CD14-positive monocyte (primary cell): ENCODE data around the gene TNNT2. TPM values are rescaled to one million over a fixed set of nuclear protein-coding genes. Genes with fewer than 3 reads are reported as not detected.

ENCODE experiments used
- DNase-seq, 3 donors: peaks; one replicate each; pipeline ENCODE4 v3.0.0-alpha.2; 2011 to 2022
- H2AFZ ChIP-seq: 2 replicates; pipeline ENCODE4 v1.6.0; 2012; ENCODE audit warnings: mild to moderate bottlenecking, low read depth, low read length, inconsistent platforms; ENCODE audit not compliant: insufficient read depth, poor library complexity, severe bottlenecking
- H3K27ac ChIP-seq, 2 donors: 1 replicate in 1 of 2; 2 replicates in 1 of 2; pipeline ENCODE4 v1.5.1; 2012 to 2013; ENCODE audit warnings: low read length in 2 of 2, control low read depth in 1 of 2, inconsistent platforms in 1 of 2, low read depth in 1 of 2, mild to moderate bottlenecking in 1 of 2
- H3K27me3 ChIP-seq, 2 donors: one replicate each; pipeline versions ENCODE4 v1.6.0 to v1.6.1; 2011 to 2013; ENCODE audit warnings: low read length in 2 of 2; ENCODE audit not compliant: control insufficient read depth in 2 of 2, insufficient read depth in 2 of 2
- H3K36me3 ChIP-seq, 2 donors: replicated peaks in 1 of 2; 1 replicate in 1 of 2; 2 replicates in 1 of 2; pipeline versions ENCODE4 v1.5.1 to v1.6.1; 2012 to 2013; ENCODE audit warnings: low read length in 2 of 2, control low read depth in 1 of 2, inconsistent platforms in 1 of 2, mild to moderate bottlenecking in 1 of 2; ENCODE audit not compliant: insufficient read depth in 2 of 2, control insufficient read depth in 1 of 2
- H3K4me1 ChIP-seq, 2 donors: 1 replicate in 1 of 2; 2 replicates in 1 of 2; pipeline versions ENCODE4 v1.5.1 to v1.6.1; 2012 to 2013; ENCODE audit warnings: low read length in 2 of 2, control low read depth in 1 of 2, inconsistent platforms in 1 of 2, mild to moderate bottlenecking in 1 of 2, moderate library complexity in 1 of 2; ENCODE audit not compliant: insufficient read depth in 2 of 2, control insufficient read depth in 1 of 2
- H3K4me2 ChIP-seq: replicated peaks from 2 replicates; pipeline ENCODE3; 2012; ENCODE audit warnings: low read length, moderate library complexity, mild to moderate bottlenecking; ENCODE audit not compliant: poor library complexity, severe bottlenecking; ENCODE audit errors: extremely low read depth
- H3K4me3 ChIP-seq, 3 experiments: fragments of 200-600 bp in 1 of 3; sonication (generic) in 1 of 3; replicated peaks in 1 of 3; 1 replicate in 2 of 3; 2 replicates in 1 of 3; pipeline ENCODE4 v1.5.1; 2011 to 2013; ENCODE audit warnings: low read length in 3 of 3, mild to moderate bottlenecking in 3 of 3, control low read depth in 2 of 3, low read depth in 2 of 3, inconsistent platforms in 1 of 3, moderate library complexity in 1 of 3
- H3K79me2 ChIP-seq: 2 replicates; pipeline ENCODE4 v1.6.0; 2012; ENCODE audit warnings: mild to moderate bottlenecking, control low read depth, inconsistent platforms, low read length, moderate library complexity; ENCODE audit not compliant: insufficient read depth
- H3K9ac ChIP-seq: 2 replicates; pipeline ENCODE4 v1.6.0; 2017; ENCODE audit warnings: low read length, mild to moderate bottlenecking; ENCODE audit not compliant: insufficient read depth, poor library complexity, severe bottlenecking
- H3K9me3 ChIP-seq, 2 donors: replicated peaks in 1 of 2; 1 replicate in 1 of 2; 2 replicates in 1 of 2; pipeline versions ENCODE4 v1.5.1 to v1.6.1; 2012 to 2013; ENCODE audit warnings: low read length in 2 of 2, control low read depth in 1 of 2; ENCODE audit not compliant: control insufficient read depth in 1 of 2, insufficient read depth in 1 of 2
- H4K20me1 ChIP-seq: 2 replicates; pipeline ENCODE4 v1.6.0; 2012; ENCODE audit warnings: mild to moderate bottlenecking, low read length, control low read depth, moderate library complexity; ENCODE audit not compliant: insufficient read depth
- H3K27ac Mint-ChIP-seq, 7 donors: one replicate each; pipeline ENCODE4 v1.8.0; 2020; ENCODE audit warnings: mild to moderate bottlenecking in 7 of 7, mixed read lengths in 7 of 7, moderate library complexity in 6 of 7, inconsistent platforms in 2 of 7
- H3K27me3 Mint-ChIP-seq, 3 donors: one replicate each; pipeline ENCODE4 v1.8.0; 2021 to 2022; ENCODE audit warnings: low read depth in 3 of 3, mild to moderate bottlenecking in 3 of 3, mixed read lengths in 3 of 3, moderate library complexity in 3 of 3, inconsistent platforms in 1 of 3
- H3K36me3 Mint-ChIP-seq, 2 donors: one replicate each; pipeline ENCODE4 v1.8.0; 2020; ENCODE audit warnings: mixed read lengths in 2 of 2, inconsistent platforms in 1 of 2, mild to moderate bottlenecking in 1 of 2
- H3K4me1 Mint-ChIP-seq: one replicate; pipeline ENCODE4 v1.8.0; 2020; ENCODE audit warnings: mild to moderate bottlenecking, mixed read lengths
- H3K4me3 Mint-ChIP-seq, 2 donors: one replicate each; pipeline ENCODE4 v1.8.0; 2020; ENCODE audit warnings: mild to moderate bottlenecking in 2 of 2, mixed read lengths in 2 of 2, moderate library complexity in 1 of 2
- H3K9me3 Mint-ChIP-seq, 7 donors: one replicate each; pipeline ENCODE4 v1.8.0; 2020 to 2022; ENCODE audit warnings: mixed read lengths in 7 of 7, mild to moderate bottlenecking in 6 of 7, moderate library complexity in 6 of 7, inconsistent platforms in 2 of 7
- WGBS: methylation state at CpG from one replicate; pipeline ENCODE4 v1.1.5; 2013; ENCODE audit warnings: missing lambda C conversion rate; ENCODE audit not compliant: insufficient coverage; 5-methylcytosine and 5-hydroxymethylcytosine counted together
- intact Hi-C, 2 donors: fragments of 100-400 bp; cut with micrococcal nuclease; formaldehyde crosslinking; loops; one replicate each; pipeline versions ENCODE4 v1.15.0 to v1.15.1; 2023
- polyA plus RNA-seq, 3 donors: library from polyadenylated mRNA; depleted of rRNA in 1 of 3; unstranded in 2 of 3; stranded (reverse) in 1 of 3; fragments of 300-500 nt in 2 of 3; fragments of >200 nt in 1 of 3; fragmentation: Illumina TruSeq in 2 of 3; gene quantifications; 1 replicate in 2 of 3; 2 replicates in 1 of 3; pipeline ENCODE4 v1.2.3, GENCODE V29; 2012 to 2021
- TF ChIP-seq, protein P1 (sequence below): fragments of 200-600 bp; IDR thresholded peaks from one replicate; pipeline ENCODE4 v1.8.0; 2022; ENCODE audit warnings: antibody characterized with exemption, mild to moderate bottlenecking

TNNT2 gene
- polyA plus RNA-seq, 3 donors = not detected

DNA sequence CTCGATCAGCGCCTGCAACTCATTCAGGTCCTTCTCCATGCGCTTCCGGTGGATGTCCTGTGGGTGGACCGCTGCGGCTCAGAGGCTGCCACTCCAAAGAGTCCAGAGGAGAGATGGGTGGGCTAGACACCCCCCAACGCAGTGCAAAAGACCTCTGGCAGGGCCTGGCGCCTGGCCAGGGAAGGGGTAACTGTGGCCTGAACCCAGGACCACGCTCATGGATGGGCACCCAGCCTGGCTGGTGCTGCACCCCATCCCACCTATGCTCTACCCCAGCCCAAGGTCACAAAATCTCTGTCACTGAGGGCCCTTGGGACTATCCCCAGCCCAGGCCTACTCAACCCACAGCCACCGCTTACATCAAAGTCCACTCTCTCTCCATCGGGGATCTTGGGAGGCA is 12.2 kb downstream of the TNNT2 start:
- no peak overlapping the region for H3K4me2 ChIP-seq
- no peaks in the 10 kb centered on the region for H4K20me1 ChIP-seq
- H3K9ac ChIP-seq = no peak overlapping the region
- H3K79me2 ChIP-seq = no peaks in the 10 kb centered on the region
- no peaks in the 10 kb centered on the region for H3K4me1 ChIP-seq
- TF ChIP-seq, protein P1, sequence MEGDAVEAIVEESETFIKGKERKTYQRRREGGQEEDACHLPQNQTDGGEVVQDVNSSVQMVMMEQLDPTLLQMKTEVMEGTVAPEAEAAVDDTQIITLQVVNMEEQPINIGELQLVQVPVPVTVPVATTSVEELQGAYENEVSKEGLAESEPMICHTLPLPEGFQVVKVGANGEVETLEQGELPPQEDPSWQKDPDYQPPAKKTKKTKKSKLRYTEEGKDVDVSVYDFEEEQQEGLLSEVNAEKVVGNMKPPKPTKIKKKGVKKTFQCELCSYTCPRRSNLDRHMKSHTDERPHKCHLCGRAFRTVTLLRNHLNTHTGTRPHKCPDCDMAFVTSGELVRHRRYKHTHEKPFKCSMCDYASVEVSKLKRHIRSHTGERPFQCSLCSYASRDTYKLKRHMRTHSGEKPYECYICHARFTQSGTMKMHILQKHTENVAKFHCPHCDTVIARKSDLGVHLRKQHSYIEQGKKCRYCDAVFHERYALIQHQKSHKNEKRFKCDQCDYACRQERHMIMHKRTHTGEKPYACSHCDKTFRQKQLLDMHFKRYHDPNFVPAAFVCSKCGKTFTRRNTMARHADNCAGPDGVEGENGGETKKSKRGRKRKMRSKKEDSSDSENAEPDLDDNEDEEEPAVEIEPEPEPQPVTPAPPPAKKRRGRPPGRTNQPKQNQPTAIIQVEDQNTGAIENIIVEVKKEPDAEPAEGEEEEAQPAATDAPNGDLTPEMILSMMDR = no peak
- no peak overlapping the region for H3K27ac ChIP-seq
- no peaks in the 10 kb centered on the region for H3K36me3 ChIP-seq
- H3K4me3 Mint-ChIP-seq = no peak overlapping the region
- H3K36me3 Mint-ChIP-seq = no peaks in the 10 kb centered on the region
- 92% methylated on average over 4 of the region's 11 CpGs for WGBS
- DNase-seq = no peak
- H3K27me3 ChIP-seq = no peaks in the 10 kb centered on the region
- H3K27ac Mint-ChIP-seq = no peak overlapping the region
- peaks cover 0 to 1% (median 0%) of the 10 kb centered on the region in 7 donors for H3K9me3 Mint-ChIP-seq
- H3K4me1 Mint-ChIP-seq = no peaks in the 10 kb centered on the region
- H2AFZ ChIP-seq = no peak overlapping the region
- H3K4me3 ChIP-seq = no peak overlapping the region
- peaks cover 4 to 14% (median 6%) of the 10 kb centered on the region in 3 donors for H3K27me3 Mint-ChIP-seq
- H3K9me3 ChIP-seq = no peaks in the 10 kb centered on the region
- intact Hi-C loops = no loop called here

DNA sequence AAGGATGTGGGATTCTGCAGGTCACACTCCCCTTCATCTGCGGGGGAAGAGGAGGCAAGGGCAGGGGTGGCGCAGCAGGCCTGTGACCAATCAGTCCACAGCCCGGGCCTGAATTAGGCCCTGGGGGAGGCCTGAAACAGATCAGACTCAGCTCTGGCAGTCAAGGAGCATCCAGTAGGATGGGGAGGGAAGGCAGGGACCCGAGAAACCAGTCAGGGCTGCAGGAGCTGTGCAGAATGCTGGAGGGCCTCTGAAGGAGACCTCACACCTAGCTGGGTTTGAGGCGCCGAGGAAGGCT is 12.7 kb downstream of the TNNT2 start:
- no peaks in the 10 kb centered on the region for H3K27me3 ChIP-seq
- H3K9me3 ChIP-seq = no peaks in the 10 kb centered on the region
- Mint-ChIP-seq H3K27ac (no peak overlapping the region), H3K4me3 (no peak overlapping the region), H3K4me1 (no peaks in the 10 kb centered on the region), H3K27me3 (peaks cover 4 to 14% (median 6%) of the 10 kb centered on the region in 3 donors), H3K36me3 (no peaks in the 10 kb centered on the region), H3K9me3 (peaks cover 0 to 1% (median 0%) of the 10 kb centered on the region in 7 donors)
- H3K4me3 ChIP-seq = no peak overlapping the region
- no peaks in the 10 kb centered on the region for H3K79me2 ChIP-seq
- no peak for DNase-seq
- no peaks in the 10 kb centered on the region for H4K20me1 ChIP-seq
- H3K4me2 ChIP-seq = no peak overlapping the region
- TF ChIP-seq, protein P1 = no peak
- no peaks in the 10 kb centered on the region for H3K4me1 ChIP-seq
- WGBS = 97% methylated on average over 6 of the region's 6 CpGs
- no peak overlapping the region for H3K27ac ChIP-seq
- H2AFZ ChIP-seq = no peak overlapping the region
- H3K9ac ChIP-seq = no peak overlapping the region
- no peaks in the 10 kb centered on the region for H3K36me3 ChIP-seq
- intact Hi-C loops = no loop called here
